ENCODE data around the gene PPP1CA. TPM values are rescaled to one million over a fixed set of nuclear protein-coding genes. Genes with fewer than 3 reads are reported as not detected.

Gene PPP1CA
- total and polyA plus RNA-seq, 5 donors: 73.1 to 93.4 (median 79.4) TPM

GRCh38 chr11:67398661-67399563 lies 2.7 kb downstream of the PPP1CA start:
- DNase-seq: peak in 1 of 3 donors; percentile 59

GRCh38 chr11:67397986-67398660 lies 3.5 kb downstream of the PPP1CA start:
- intact Hi-C loops (cut with DNase I): loop anchor here in 1 of 4 donors (10.0 kb wide), 1 partner anchor 107 kb away; the partner anchor contains the start of genes CDK2AP2 and PITPNM1
- Histone ChIP-seq H3K9me3 (ENCODE audit: control insufficient read depth, low read length) (no peaks in the 10 kb centered on the region), H3K27ac (ENCODE audit: low read length) (no peak overlapping the region), H3K4me1 (ENCODE audit: control insufficient read depth, insufficient read depth, low read length) (peaks cover 6% of the 10 kb centered on the region), H3K27me3 (ENCODE audit: control insufficient read depth, insufficient read depth) (no peaks in the 10 kb centered on the region), H3K4me3 (ENCODE audit: low read length) (no peak overlapping the region)
- 82% methylated on average over 24 of the region's 24 CpGs for WGBS
- DNase-seq: peak in 2 of 3 donors; percentile 35 to 67
- no peak for ATAC-seq

More at GRCh38 chr11:67398661-67399563, 2.7 kb downstream of the PPP1CA start:
- ATAC-seq: no peak
- peaks cover 6% of the 10 kb centered on the region for H3K4me1 ChIP-seq (ENCODE audit: control insufficient read depth, insufficient read depth, low read length)
- H3K9me3 ChIP-seq (ENCODE audit: control insufficient read depth, low read length): no peaks in the 10 kb centered on the region
- H3K27ac ChIP-seq (ENCODE audit: low read length): no peak overlapping the region
- H3K4me3 ChIP-seq (ENCODE audit: low read length): no peak overlapping the region
- intact Hi-C loops (cut with DNase I): loop anchor here in 1 of 4 donors (10.0 kb wide), 1 partner anchor 106 kb away; the partner anchor contains the start of genes CDK2AP2 and PITPNM1
- 81% methylated on average over 31 of the region's 31 CpGs for WGBS
- H3K27me3 ChIP-seq (ENCODE audit: control insufficient read depth, insufficient read depth): no peaks in the 10 kb centered on the region

DNA sequence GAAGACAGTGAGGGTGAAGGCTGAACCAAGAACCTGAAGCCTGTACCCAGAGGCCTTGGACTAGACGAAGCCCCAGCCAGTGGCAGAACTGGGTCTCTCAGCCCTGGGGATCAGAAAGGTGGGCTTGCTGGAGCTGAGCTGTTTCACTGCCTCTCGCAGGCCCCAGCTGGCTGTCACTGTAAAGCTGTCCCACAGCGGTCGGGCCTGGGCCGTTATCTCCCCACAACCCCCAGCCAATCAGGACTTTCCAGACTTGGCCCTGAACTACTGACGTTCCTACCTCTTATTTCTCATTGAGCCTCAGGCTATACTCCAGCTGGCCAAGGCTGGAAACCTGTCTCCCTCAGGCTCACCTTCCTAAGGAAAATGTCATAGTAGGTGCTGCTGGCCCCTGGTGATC lies 4.1 kb downstream of the PPP1CA start:
- DNase-seq: no peak
- no peak overlapping the region for H3K27ac ChIP-seq (ENCODE audit: low read length)
- no peaks in the 10 kb centered on the region for H3K9me3 ChIP-seq (ENCODE audit: control insufficient read depth, low read length)
- H3K4me3 ChIP-seq (ENCODE audit: low read length): no peak overlapping the region
- no peaks in the 10 kb centered on the region for H3K27me3 ChIP-seq (ENCODE audit: control insufficient read depth, insufficient read depth)
- H3K4me1 ChIP-seq (ENCODE audit: control insufficient read depth, insufficient read depth, low read length): peaks cover 6% of the 10 kb centered on the region
- WGBS: 57% methylated on average over 6 of the region's 6 CpGs
- no peak for ATAC-seq
- intact Hi-C loops (cut with DNase I): loop anchor here in 1 of 4 donors (10.0 kb wide), 1 partner anchor 107 kb away; the partner anchor contains the start of genes CDK2AP2 and PITPNM1

DNA sequence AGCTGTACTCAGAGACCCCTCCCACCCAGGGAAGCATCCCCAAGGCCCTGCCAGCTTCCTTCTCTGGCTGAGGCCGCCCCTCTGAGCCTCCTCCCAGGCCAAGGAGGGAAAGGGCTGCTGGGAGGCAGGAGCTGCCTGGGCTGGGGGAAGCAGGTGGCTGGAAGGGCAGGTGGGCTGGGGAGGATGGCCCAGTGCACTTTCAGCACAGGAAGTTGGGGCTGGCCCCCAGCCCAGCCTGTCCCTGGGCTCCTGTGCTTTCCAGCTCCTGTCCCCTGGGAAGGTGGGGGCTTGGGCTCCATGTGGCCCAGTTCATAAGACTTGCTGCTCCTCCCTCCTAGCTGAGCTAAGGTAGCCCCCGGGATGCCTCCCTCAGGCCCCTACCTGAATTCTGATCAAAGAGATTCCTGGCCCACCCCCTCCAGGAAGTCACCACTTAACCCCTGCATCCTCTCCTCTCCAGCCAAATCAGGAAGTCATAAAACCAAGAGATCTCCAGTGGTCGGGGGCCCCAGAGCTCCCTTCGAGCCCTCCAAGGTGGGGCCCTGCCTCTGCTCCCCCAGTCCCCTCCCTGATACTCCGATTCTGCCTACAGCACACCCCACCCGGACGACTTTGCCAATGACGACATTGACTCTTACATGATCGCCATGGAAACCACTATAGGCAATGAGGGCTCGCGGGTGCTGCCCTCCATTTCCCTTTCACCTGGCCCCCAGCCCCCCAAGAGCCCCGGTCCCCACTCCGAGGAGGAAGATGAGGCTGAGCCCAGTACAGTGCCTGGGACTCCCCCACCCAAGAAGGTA lies 4.9 kb downstream of the PPP1CA start:
- peaks cover 9% of the 10 kb centered on the region for H3K4me1 ChIP-seq (ENCODE audit: control insufficient read depth, insufficient read depth, low read length)
- no peaks in the 10 kb centered on the region for H3K9me3 ChIP-seq (ENCODE audit: control insufficient read depth, low read length)
- 51% methylated on average over 13 of the region's 13 CpGs for WGBS
- ATAC-seq: no peak
- peak in 1 of 3 donors; percentile 58 for DNase-seq
- intact Hi-C loops (cut with DNase I): loop anchor here in 1 of 4 donors (10.0 kb wide), 1 partner anchor 108 kb away; the partner anchor contains the start of genes CDK2AP2 and PITPNM1
- no peak overlapping the region for H3K27ac ChIP-seq (ENCODE audit: low read length)
- H3K4me3 ChIP-seq (ENCODE audit: low read length): no peak overlapping the region
- H3K27me3 ChIP-seq (ENCODE audit: control insufficient read depth, insufficient read depth): no peaks in the 10 kb centered on the region

DNA sequence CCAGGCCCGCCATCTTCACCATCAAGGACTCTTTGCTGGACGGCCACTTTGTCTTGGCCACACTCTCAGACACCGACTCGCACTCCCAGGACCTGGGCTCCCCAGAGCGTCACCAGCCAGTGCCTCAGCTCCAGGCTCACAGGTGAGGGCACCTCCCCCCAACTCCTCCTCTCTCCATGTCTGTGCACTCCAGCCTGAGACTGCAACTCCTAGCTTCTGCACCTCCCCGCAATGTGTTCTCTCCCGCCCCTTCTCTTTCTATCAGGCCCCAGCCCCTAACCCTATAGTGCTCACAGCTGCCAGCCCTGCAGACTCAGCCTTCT lies 5.4 kb downstream of the PPP1CA start:
- 90% methylated on average over 7 of the region's 7 CpGs for WGBS
- no peak overlapping the region for H3K27ac ChIP-seq (ENCODE audit: low read length)
- H3K4me3 ChIP-seq (ENCODE audit: low read length): no peak overlapping the region
- intact Hi-C loops (cut with DNase I): loop anchor here in 1 of 4 donors (10.0 kb wide), 1 partner anchor 109 kb away; the partner anchor contains the start of genes CDK2AP2 and PITPNM1
- H3K4me1 ChIP-seq (ENCODE audit: control insufficient read depth, insufficient read depth, low read length): peaks cover 9% of the 10 kb centered on the region
- ATAC-seq: no peak
- DNase-seq: peak in 1 of 3 donors; percentile 35
- H3K27me3 ChIP-seq (ENCODE audit: control insufficient read depth, insufficient read depth): no peaks in the 10 kb centered on the region
- H3K9me3 ChIP-seq (ENCODE audit: control insufficient read depth, low read length): no peaks in the 10 kb centered on the region

DNA sequence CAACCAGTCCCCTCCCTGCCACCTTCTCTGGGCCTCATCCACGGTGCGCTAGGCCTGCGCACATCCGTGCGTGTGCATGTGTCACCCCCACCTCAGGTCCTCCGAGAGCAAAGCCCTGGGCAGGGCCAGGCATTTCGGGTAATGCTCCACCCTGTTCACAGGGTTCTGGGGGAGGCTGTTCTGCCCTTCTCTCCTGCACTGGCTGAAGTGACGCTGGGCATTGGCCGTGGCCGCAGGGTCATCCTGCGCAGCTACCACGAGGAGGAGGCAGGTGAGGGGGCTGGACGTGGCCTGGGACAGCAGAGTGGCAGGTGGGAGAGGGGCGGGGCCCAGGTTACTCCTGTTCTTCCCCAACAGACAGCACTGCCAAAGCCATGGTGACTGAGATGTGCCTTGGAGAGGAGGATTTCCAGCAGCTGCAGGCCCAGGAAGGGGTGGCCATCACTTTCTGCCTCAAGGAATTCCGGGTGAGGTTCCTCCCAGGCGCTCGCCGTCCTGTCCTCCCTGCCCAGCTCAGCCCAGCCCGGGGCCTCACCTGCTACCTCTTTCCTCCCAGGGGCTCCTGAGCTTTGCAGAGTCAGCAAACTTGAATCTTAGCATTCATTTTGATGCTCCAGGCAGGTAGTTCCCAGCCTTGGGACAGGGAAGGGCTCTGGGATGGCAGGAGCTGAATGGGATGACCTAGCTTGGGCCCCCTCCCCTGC lies 6.0 kb downstream of the PPP1CA start:
- 85% methylated on average over 19 of the region's 19 CpGs for WGBS
- Histone ChIP-seq H3K4me1 (ENCODE audit: control insufficient read depth, insufficient read depth, low read length) (peaks cover 7% of the 10 kb centered on the region), H3K4me3 (ENCODE audit: low read length) (no peak overlapping the region), H3K27me3 (ENCODE audit: control insufficient read depth, insufficient read depth) (no peaks in the 10 kb centered on the region), H3K9me3 (ENCODE audit: control insufficient read depth, low read length) (no peaks in the 10 kb centered on the region), H3K27ac (ENCODE audit: low read length) (no peak overlapping the region)
- DNase-seq: peak in 1 of 3 donors; percentile 47
- ATAC-seq: no peak
- intact Hi-C loops (cut with DNase I): loop anchor here in 1 of 4 donors (10.0 kb wide), 1 partner anchor 109 kb away; the partner anchor contains the start of genes CDK2AP2 and PITPNM1

- 77% methylated on average over 5 of the region's 5 CpGs for WGBS
- no peaks in the 10 kb centered on the region for H3K27me3 ChIP-seq (ENCODE audit: control insufficient read depth, insufficient read depth)
- DNase-seq (peak in 1 of 3 donors; percentile 30), ATAC-seq (no peak)
- H3K4me1 ChIP-seq (ENCODE audit: control insufficient read depth, insufficient read depth, low read length): peaks cover 2% of the 10 kb centered on the region
- no peak overlapping the region for H3K4me3 ChIP-seq (ENCODE audit: low read length)
- intact Hi-C loops (cut with DNase I): loop anchor here in 3 of 4 donors (5.0 to 10.0 kb wide), 3 partner anchors 42 to 113 kb away; partner anchors contain the start of genes CDK2AP2 (in 2 of the 3), PITPNM1 (in 2 of the 3) and POLD4 (in 1 of the 3)
- no peak overlapping the region for H3K27ac ChIP-seq (ENCODE audit: low read length)
- no peaks in the 10 kb centered on the region for H3K9me3 ChIP-seq (ENCODE audit: control insufficient read depth, low read length)
Measured at GRCh38 chr11:67393990-67394389, 7.7 kb downstream of the PPP1CA start.

DNA sequence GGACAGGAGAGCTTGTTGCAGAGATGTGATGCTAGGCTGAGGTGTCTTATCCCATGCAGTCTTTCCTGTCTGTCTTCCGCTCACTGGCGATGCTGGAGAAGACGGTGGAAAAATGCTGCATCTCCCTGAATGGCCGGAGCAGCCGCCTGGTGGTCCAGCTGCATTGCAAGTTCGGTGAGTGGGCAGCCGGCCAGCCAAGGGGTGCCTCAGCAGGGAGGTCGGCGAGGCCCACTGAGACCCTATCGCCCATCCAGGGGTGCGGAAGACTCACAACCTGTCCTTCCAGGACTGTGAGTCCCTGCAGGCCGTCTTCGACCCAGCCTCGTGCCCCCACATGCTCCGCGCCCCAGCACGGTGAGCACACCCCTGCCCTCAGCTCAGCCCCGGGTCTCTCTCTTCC lies 8.2 kb downstream of the PPP1CA start:
- Histone ChIP-seq H3K4me3 (ENCODE audit: low read length) (no peak overlapping the region), H3K27me3 (ENCODE audit: control insufficient read depth, insufficient read depth) (no peaks in the 10 kb centered on the region), H3K9me3 (ENCODE audit: control insufficient read depth, low read length) (no peaks in the 10 kb centered on the region), H3K4me1 (ENCODE audit: control insufficient read depth, insufficient read depth, low read length) (peaks cover 2% of the 10 kb centered on the region), H3K27ac (ENCODE audit: low read length) (no peak overlapping the region)
- DNase-seq (peak in 1 of 3 donors; percentile 47), ATAC-seq (no peak)
- 92% methylated on average over 18 of the region's 18 CpGs for WGBS
- intact Hi-C loops (cut with DNase I): loop anchor here in 3 of 4 donors (5.0 to 10.0 kb wide), 3 partner anchors 41 to 114 kb away; partner anchors contain the start of genes CDK2AP2 (in 2 of the 3), PITPNM1 (in 2 of the 3) and POLD4 (in 1 of the 3)

DNA sequence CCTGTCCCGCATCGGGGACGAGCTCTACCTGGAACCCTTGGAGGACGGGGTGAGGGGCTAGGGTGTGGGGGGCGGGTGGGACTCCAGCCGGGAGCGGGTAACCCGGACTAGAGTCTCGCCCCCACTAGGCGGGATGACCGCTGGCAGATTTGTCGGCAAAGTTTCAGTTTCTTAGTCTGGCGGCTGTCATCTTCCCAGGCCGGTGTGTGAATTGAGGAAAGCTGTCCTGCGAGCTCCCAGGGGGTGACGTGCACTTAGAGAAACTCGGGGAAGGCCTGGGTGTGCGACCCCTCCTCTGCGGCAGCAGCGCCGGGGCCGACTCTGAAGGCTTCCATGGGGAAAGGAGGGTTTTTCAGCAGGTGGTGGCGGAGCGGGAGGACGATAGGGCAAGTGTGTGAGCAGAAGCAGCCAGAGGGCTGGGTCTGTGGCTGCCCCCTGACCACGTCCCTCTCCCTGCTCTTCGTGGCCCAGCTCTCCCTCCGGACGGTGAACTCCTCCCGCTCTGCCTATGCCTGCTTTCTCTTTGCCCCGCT lies 9.4 kb downstream of the PPP1CA start:
- peaks cover 2% of the 10 kb centered on the region for H3K4me1 ChIP-seq (ENCODE audit: control insufficient read depth, insufficient read depth, low read length)
- peak overlapping the region; percentile 32 for H3K27ac ChIP-seq (ENCODE audit: low read length)
- peak overlapping the region; percentile 73 for H3K4me3 ChIP-seq (ENCODE audit: low read length)
- 8% methylated on average over 31 of the region's 31 CpGs for WGBS
- no peaks in the 10 kb centered on the region for H3K9me3 ChIP-seq (ENCODE audit: control insufficient read depth, low read length)
- ATAC-seq (peak; percentile 1), DNase-seq (no peak)
- intact Hi-C loops (cut with DNase I): loop anchor here in 3 of 4 donors (5.0 to 10.0 kb wide), 3 partner anchors 40 to 115 kb away; partner anchors contain the start of genes CDK2AP2 (in 2 of the 3), PITPNM1 (in 2 of the 3) and POLD4 (in 1 of the 3)
- H3K27me3 ChIP-seq (ENCODE audit: control insufficient read depth, insufficient read depth): no peaks in the 10 kb centered on the region

Measured in right cardiac atrium (tissue), 5 donors.